ENCODE measurements around the gene SP100.
A peak's percentile ranks its signal among the peaks of the same experiment; 100 is the strongest.

The SP100 gene

GRCh38 chr2:230537531-230537976 is 121.6 kb downstream of the SP100 start:
- DNase-seq (ENCODE audit: extremely low read depth in 1 of 2, low read depth in 1 of 2): peak in 1 of 2 donors; percentile 51

GRCh38 chr2:230540332-230540731 is 124.3 kb downstream of the SP100 start:
- DNase-seq (ENCODE audit: extremely low read depth in 1 of 2, low read depth in 1 of 2): no peak

- no peak for DNase-seq (ENCODE audit: extremely low read depth in 1 of 2, low read depth in 1 of 2)
Measured at GRCh38 chr2:230541934-230542380, 126.0 kb downstream of the SP100 start.

DNA sequence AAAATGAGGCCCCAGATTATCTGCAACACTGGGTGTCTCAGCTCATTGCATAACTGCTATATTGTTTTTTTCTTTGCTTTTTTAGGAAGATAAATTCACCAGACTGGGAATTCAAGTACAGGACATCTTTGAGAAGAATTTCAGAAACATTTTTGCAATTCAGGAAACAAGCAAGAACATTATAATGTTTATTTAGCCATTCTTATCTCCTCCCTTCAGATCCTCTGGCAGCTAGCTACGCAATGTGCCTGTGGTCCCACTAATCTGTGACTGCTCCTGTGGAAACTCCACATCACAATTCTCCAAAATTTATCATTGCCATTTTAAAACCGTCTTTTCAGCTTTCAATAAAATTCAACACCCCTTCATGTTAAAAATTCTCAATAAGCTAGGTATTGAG is 126.8 kb downstream of the SP100 start:
- no peak for DNase-seq (ENCODE audit: extremely low read depth in 1 of 2, low read depth in 1 of 2)

- no peak for DNase-seq (ENCODE audit: extremely low read depth in 1 of 2, low read depth in 1 of 2)
Measured at GRCh38 chr2:230552181-230552580, 136.2 kb downstream of the SP100 start.

DNA sequence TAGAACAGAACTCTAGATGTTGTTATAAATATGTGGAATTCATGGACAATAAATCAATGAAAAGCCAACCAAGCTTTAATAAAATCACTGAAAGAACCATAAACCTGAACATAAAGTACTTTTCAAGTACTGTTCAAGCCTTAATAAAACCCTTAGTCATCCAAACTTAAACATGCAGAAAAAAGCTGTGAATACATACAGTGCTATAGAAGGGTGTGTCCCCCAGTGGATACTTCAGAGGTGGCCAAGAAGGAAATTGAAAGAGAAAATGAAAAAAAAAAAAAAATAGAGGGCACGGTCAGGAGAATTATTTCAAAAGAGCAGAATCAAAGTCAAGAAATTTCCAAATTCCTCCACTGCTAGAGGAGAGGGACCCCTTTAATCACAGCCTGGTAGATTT is 141.1 kb downstream of the SP100 start:
- no peak for DNase-seq (ENCODE audit: extremely low read depth in 1 of 2, low read depth in 1 of 2)

DNA sequence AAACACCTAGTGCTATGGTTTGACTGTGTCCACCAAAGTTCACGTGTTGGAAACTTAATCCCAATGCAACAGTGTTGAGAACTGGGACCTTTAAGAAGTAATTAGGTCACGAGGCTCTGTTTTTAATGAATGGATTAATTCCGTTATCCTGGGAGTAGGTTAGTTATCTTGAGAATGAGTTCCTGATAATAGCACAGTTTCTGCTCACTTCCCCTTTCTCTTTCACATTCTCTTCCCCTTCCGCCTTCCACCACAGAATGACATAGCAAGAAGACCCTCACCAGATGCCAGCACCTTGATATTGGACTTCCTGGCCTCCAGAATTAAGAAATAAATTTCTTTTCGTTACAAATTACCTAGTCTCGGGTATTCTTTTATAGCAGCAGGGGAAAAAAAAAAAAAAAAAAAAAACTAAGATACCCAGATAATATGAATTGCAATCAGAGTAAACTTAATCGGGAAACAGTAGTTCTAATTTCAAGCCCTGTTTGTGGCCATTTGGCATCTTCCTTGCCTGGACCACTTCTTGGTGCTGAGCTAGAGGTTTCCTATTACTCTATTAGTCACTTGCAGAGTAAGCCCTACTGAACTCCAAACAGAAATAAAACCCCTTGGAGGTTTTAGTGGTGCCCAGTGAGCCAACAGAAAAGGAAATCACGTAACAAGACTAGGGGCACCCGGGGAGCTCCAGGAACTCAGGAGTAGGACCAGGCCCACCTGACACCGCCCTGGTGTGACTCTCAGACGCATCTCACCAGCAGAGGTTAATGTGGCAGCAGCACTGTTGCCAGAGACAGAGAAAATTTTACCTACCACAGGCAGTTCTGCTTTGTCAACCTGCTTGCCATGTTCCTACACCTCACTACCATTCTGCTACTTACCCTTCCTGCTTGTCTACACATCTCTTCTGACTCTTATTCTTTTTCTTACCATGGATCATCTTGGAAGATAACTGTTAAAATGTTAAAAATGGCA is 149.1 kb downstream of the SP100 start:
- DNase-seq (ENCODE audit: extremely low read depth in 1 of 2, low read depth in 1 of 2): no peak

- DNase-seq (ENCODE audit: extremely low read depth in 1 of 2, low read depth in 1 of 2): peak in 1 of 2 donors; percentile 12
Measured at GRCh38 chr2:230569298-230569697, 153.3 kb downstream of the SP100 start.

DNA sequence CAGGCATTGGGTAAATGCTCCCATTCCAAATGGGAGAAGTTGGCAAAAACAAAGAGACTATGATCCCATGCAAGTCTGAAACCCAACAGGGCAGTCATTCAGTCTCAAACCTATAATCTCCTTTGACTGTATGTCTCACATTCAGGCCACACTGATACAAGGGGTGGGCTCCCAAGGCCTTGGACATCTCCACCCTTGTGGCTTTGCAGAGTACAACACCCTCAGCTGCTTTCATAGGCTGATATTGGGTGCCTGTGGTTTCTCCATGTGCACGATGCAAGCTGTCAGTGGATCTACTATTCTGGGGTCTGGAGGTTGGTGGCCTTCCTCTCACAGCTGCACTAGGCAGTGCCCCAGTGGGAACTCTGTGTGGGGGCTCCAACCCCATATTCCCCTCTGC is 155.0 kb downstream of the SP100 start:
- DNase-seq (ENCODE audit: extremely low read depth in 1 of 2, low read depth in 1 of 2): no peak

GRCh38 chr2:230575642-230576324 is 159.8 kb downstream of the SP100 start:
- DNase-seq (ENCODE audit: extremely low read depth in 1 of 2, low read depth in 1 of 2): peak; percentile 44 to 60

DNA sequence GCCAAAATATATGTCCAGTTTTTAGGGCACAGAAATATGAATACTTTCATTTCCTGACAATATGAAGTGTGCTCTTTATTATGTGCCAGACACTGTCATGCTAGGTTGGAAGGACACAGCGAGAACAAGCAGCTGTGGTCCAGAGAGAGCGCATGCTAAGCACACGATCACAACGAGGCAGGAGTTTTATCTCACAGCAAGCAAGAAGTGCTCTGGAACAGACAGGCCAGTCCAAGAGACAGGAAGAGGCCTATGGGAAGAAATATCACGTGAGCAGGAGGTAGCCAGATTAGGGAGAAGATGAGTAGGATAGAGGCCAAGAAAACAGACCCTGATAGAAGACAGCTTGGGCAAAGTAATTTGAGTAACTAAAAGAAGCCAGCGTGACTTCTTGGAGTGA is 161.1 kb downstream of the SP100 start:
- no peak for DNase-seq (ENCODE audit: extremely low read depth in 1 of 2, low read depth in 1 of 2)

- no peak for DNase-seq (ENCODE audit: extremely low read depth in 1 of 2, low read depth in 1 of 2)
Measured at GRCh38 chr2:230578106-230578505, 162.1 kb downstream of the SP100 start.

GRCh38 chr2:230582851-230583283 is 166.9 kb downstream of the SP100 start:
- no peak for DNase-seq (ENCODE audit: extremely low read depth in 1 of 2, low read depth in 1 of 2)

DNA sequence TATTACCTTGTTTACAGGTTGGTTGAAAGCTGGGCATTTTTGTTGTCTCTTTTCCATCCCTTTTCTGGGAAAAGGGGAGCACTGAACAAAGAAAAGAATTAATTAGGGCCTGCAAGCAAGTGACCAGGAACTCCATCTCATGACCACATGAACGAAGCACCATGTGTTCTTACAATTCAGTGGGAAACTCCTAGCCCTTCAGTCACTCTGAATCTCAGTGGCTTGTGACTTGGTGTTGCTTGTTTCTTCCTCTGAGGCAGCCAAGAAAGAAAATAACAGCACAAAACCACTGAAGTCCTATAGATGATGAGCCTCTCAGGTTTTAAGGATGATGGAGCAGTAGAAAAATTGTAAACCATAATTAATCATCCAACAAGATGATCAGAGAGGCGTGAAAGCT is 167.6 kb downstream of the SP100 start:
- DNase-seq (ENCODE audit: extremely low read depth in 1 of 2, low read depth in 1 of 2): no peak

- DNase-seq (ENCODE audit: extremely low read depth in 1 of 2, low read depth in 1 of 2): no peak
Measured at GRCh38 chr2:230586328-230586982, 170.5 kb downstream of the SP100 start.

- no peak for DNase-seq (ENCODE audit: extremely low read depth in 1 of 2, low read depth in 1 of 2)
Measured at GRCh38 chr2:230589025-230589424, 173.0 kb downstream of the SP100 start.

- no peak for DNase-seq (ENCODE audit: extremely low read depth in 1 of 2, low read depth in 1 of 2)
Measured at GRCh38 chr2:230589497-230590015, 173.6 kb downstream of the SP100 start.

- DNase-seq (ENCODE audit: extremely low read depth in 1 of 2, low read depth in 1 of 2): no peak
Measured at GRCh38 chr2:230590333-230590732, 174.3 kb downstream of the SP100 start.

DNA sequence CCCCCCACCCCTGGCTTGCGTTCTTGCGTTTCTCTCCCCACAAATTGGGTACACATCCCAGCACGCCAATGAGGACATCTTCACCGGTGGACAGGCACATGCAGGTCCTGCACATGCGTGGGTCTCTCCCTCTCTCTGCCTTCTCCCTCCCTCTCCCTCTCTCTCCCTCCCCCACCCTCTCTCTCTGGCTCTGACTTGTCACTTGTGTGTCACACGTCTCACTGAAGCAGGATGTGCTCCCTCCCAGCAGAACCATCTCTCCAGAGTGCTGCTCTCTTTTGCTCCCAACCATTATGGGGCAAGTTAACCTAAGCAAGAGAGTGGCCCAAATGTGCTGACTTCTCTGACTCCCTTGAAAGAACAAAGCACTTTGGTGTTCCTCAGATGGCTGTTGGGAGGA is 175.8 kb downstream of the SP100 start:
- DNase-seq (ENCODE audit: extremely low read depth in 1 of 2, low read depth in 1 of 2): no peak

- DNase-seq (ENCODE audit: extremely low read depth in 1 of 2, low read depth in 1 of 2): no peak
Measured at GRCh38 chr2:230592775-230593174, 176.8 kb downstream of the SP100 start.

Data from stimulated activated CD8-positive, alpha-beta memory T cell treated with anti-CD3 and anti-CD28 coated beads, Interleukin-7, amount 100 ng/mL, for 48 hours (primary cell).